ENCODE results near the gene TRMT6.

- no peak for TF ChIP-seq TRIM24 (IDR thresholded peaks at IDR 0.05)
- no peak for TF ChIP-seq ZFP30 (CRISPR knock-in tag; IDR thresholded peaks at IDR 0.05; ENCODE audit: borderline replicate concordance)
- TF ChIP-seq ZNF280A (IDR thresholded peaks at IDR 0.05; ENCODE audit: low read depth, partially characterized antibody): no peak
- TF ChIP-seq CHD2 (IDR thresholded peaks at IDR 0.05; ENCODE audit: low read depth, low read length): no peak
- no peak for TF ChIP-seq ZKSCAN1 (IDR thresholded peaks at IDR 0.05; ENCODE audit: low read depth, low read length)
- no peak for TF ChIP-seq CTCF (IDR thresholded peaks at IDR 0.05 in 2 of 3, conservative IDR thresholded peaks at IDR 0.05 in 1 of 3; ENCODE audit: insufficient read depth in 2 of 3, low read depth in 1 of 3, low read length in 3 of 3)
- no peak for TF ChIP-seq ZNF354B (CRISPR knock-in tag; IDR thresholded peaks at IDR 0.05)
- no peak for TF ChIP-seq NONO (IDR thresholded peaks at IDR 0.05; ENCODE audit: low read depth in 2 of 2, low read length in 1 of 2)
- TF ChIP-seq KLF13 (tag; IDR thresholded peaks at IDR 0.05; ENCODE audit: borderline replicate concordance, low read depth): no peak
These were observed 22.8 kb upstream of the TRMT6 start for GRCh38 chr20:5973172-5973571.
